Measurements from ENCODE around the gene THTPA. TPM values are rescaled to one million over a fixed set of nuclear protein-coding genes. Genes with fewer than 3 reads are reported as not detected.

The THTPA gene
- total RNA-seq, 3 donors from 2014 or later (not counting 1 experiment from before 2014, with no cell fraction given) = 16.5 to 19.3 (median 19.1) TPM

GRCh38 chr14:23572524-23572828, 16.4 kb downstream of the THTPA start:
- Histone ChIP-seq H3K27ac (ENCODE audit: low read length) (no peak overlapping the region), H3K4me3 (ENCODE audit: low read length) (no peak overlapping the region)
- H3K36me3 Mint-ChIP-seq = no peaks in the 10 kb centered on the region

GRCh38 chr14:23572836-23573235, 16.8 kb downstream of the THTPA start:
- Histone ChIP-seq H3K9me3 (ENCODE audit: control insufficient read depth, insufficient read depth, low read length) (no peaks in the 10 kb centered on the region), H3K4me1 (ENCODE audit: control insufficient read depth, insufficient read depth, low read length) (peaks cover 24% of the 10 kb centered on the region), H3K4me3 (ENCODE audit: low read length) (no peak overlapping the region), H3K36me3 (ENCODE audit: control insufficient read depth, insufficient read depth, low read length) (no peaks in the 10 kb centered on the region), H3K27me3 (ENCODE audit: control insufficient read depth, insufficient read depth, low read length) (peaks cover 17% of the 10 kb centered on the region), H3K27ac (ENCODE audit: low read length) (no peak overlapping the region)
- Mint-ChIP-seq H3K27ac (no peak overlapping the region), H3K36me3 (no peaks in the 10 kb centered on the region), H3K4me1 (peaks cover 13 to 35% of the 10 kb centered on the region in 2 donors), H3K4me3 (no peak overlapping the region), H3K9me3 (no peaks in the 10 kb centered on the region), H3K27me3 (ENCODE audit: low read depth in 2 of 2) (peaks cover 16 to 40% of the 10 kb centered on the region in 2 donors)
- 22% methylated on average over 3 of the region's 4 CpGs for WGBS (ENCODE audit: insufficient coverage)
- TF ChIP-seq CTCF (IDR thresholded peaks at IDR 0.05) = no peak
- intact Hi-C loops (cut with micrococcal nuclease) = no loop called here
- DNase-seq (no peak), ATAC-seq (peak in 1 of 3 donors; percentile 22)

More at GRCh38 chr14:23572524-23572828, 16.4 kb downstream of the THTPA start:
- no peaks in the 10 kb centered on the region for H3K36me3 ChIP-seq (ENCODE audit: control insufficient read depth, insufficient read depth, low read length)
- peaks cover 13% of the 10 kb centered on the region for H3K27me3 ChIP-seq (ENCODE audit: control insufficient read depth, insufficient read depth, low read length)
- Mint-ChIP-seq H3K27me3 (ENCODE audit: low read depth in 2 of 2) (peaks cover 16 to 40% of the 10 kb centered on the region in 2 donors), H3K27ac (peak overlapping the region in 1 of 2 donors; percentile 3), H3K4me1 (peaks cover 16 to 38% of the 10 kb centered on the region in 2 donors), H3K9me3 (no peaks in the 10 kb centered on the region), H3K4me3 (no peak overlapping the region)
- no peak for TF ChIP-seq CTCF (IDR thresholded peaks at IDR 0.05)
- DNase-seq (no peak), ATAC-seq (no peak)
- WGBS (ENCODE audit: insufficient coverage) = 37% methylated on average over 4 of the region's 4 CpGs
- intact Hi-C loops (cut with micrococcal nuclease) = no loop called here
- peaks cover 24% of the 10 kb centered on the region for H3K4me1 ChIP-seq (ENCODE audit: control insufficient read depth, insufficient read depth, low read length)
- H3K9me3 ChIP-seq (ENCODE audit: control insufficient read depth, insufficient read depth, low read length) = no peaks in the 10 kb centered on the region

- WGBS (ENCODE audit: insufficient coverage) = 90% methylated on average over 5 of the region's 5 CpGs
- peaks cover 10 to 28% of the 10 kb centered on the region in 2 donors for H3K4me1 Mint-ChIP-seq
- H3K4me3 Mint-ChIP-seq = no peak overlapping the region
- no peaks in the 10 kb centered on the region for H3K36me3 Mint-ChIP-seq
- peaks cover 16 to 44% of the 10 kb centered on the region in 2 donors for H3K27me3 Mint-ChIP-seq (ENCODE audit: low read depth in 2 of 2)
- DNase-seq (no peak), ATAC-seq (no peak)
- Histone ChIP-seq H3K36me3 (ENCODE audit: control insufficient read depth, insufficient read depth, low read length) (no peaks in the 10 kb centered on the region), H3K27me3 (ENCODE audit: control insufficient read depth, insufficient read depth, low read length) (peaks cover 17% of the 10 kb centered on the region), H3K4me3 (ENCODE audit: low read length) (no peak overlapping the region), H3K4me1 (ENCODE audit: control insufficient read depth, insufficient read depth, low read length) (peaks cover 17% of the 10 kb centered on the region), H3K9me3 (ENCODE audit: control insufficient read depth, insufficient read depth, low read length) (no peaks in the 10 kb centered on the region), H3K27ac (ENCODE audit: low read length) (no peak overlapping the region)
- no peak overlapping the region for H3K27ac Mint-ChIP-seq
- no peak for TF ChIP-seq CTCF (IDR thresholded peaks at IDR 0.05)
- no peaks in the 10 kb centered on the region for H3K9me3 Mint-ChIP-seq
- intact Hi-C loops (cut with micrococcal nuclease) = no loop called here
These were observed 17.4 kb downstream of the THTPA start for GRCh38 chr14:23573384-23574015.

Measured in natural killer cell (primary cell).